ENCODE results near the gene PSTPIP2.

- TF ChIP-seq RAD21 (CRISPR knock-in tag; conservative IDR thresholded peaks at IDR 0.05 in 1 of 2, IDR thresholded peaks at IDR 0.05 in 1 of 2): no peak
- TF ChIP-seq CTCF (IDR thresholded peaks at IDR 0.05 in 2 of 3, conservative IDR thresholded peaks at IDR 0.05 in 1 of 3; ENCODE audit: insufficient read depth in 2 of 3, low read depth in 1 of 3, low read length in 3 of 3): no peak
- no peak for TF ChIP-seq ZBTB43 (CRISPR knock-in tag; IDR thresholded peaks at IDR 0.05)
- no peak for TF ChIP-seq TBL1XR1 (IDR thresholded peaks at IDR 0.05; ENCODE audit: low read length in 2 of 2)
- no peak for TF ChIP-seq ZNF79 (CRISPR knock-in tag; IDR thresholded peaks at IDR 0.05; ENCODE audit: low read depth)
These were observed 24.7 kb upstream of the PSTPIP2 start for GRCh38 chr18:46096651-46097300.
